GM12891 (cell line): ENCODE results near the gene ANK3.

Experiments used
- DNase-seq: peaks from one replicate; pipeline ENCODE4 v3.0.0; 2011; ENCODE audit warnings: low spot score; ENCODE audit not compliant: insufficient read length
- FAIRE-seq: peaks from 2 replicates; lab custom pipeline; 2011; peaks lifted over from hg19 to GRCh38; lab: Jason Lieb, UNC
- PAX5 ChIP-seq: IDR thresholded peaks from 2 replicates; pipeline ENCODE4 v1.6.1; 2011; ENCODE audit warnings: low read length, moderate library complexity, mild to moderate bottlenecking; ENCODE audit not compliant: insufficient read depth, severe bottlenecking
- POLR2A ChIP-seq: IDR thresholded peaks from 2 replicates; pipeline ENCODE4 v1.6.1; 2011; ENCODE audit warnings: low read depth, low read length, control low read depth
- POLR2AphosphoS5 ChIP-seq: IDR thresholded peaks from 2 replicates; pipeline ENCODE4 v1.6.1; 2011; ENCODE audit warnings: low read depth, low read length, control low read depth
- POU2F2 ChIP-seq: IDR thresholded peaks from 2 replicates; pipeline ENCODE4 v1.6.1; 2011; ENCODE audit warnings: low read depth, mild to moderate bottlenecking, control low read depth, low read length, moderate library complexity
- SPI1 ChIP-seq: IDR thresholded peaks from 2 replicates; pipeline ENCODE4 v1.6.1; 2011; ENCODE audit warnings: low read depth, low read length, control low read depth
- TAF1 ChIP-seq: IDR thresholded peaks from 2 replicates; pipeline ENCODE4 v1.6.1; 2011; ENCODE audit warnings: low read depth, low read length, control low read depth

ANK3 gene

GRCh38 chr10:60148266-60148840, 241.3 kb downstream of the ANK3 start:
- TF ChIP-seq PAX5, result no peak
- TF ChIP-seq SPI1, result no peak
- no peak for TF ChIP-seq TAF1
- TF ChIP-seq POU2F2, result no peak
- no peak for TF ChIP-seq POLR2A
- no peak for TF ChIP-seq POLR2AphosphoS5
- FAIRE-seq (no peak), DNase-seq (no peak)

GRCh38 chr10:60147576-60148265, 242.0 kb downstream of the ANK3 start:
- FAIRE-seq, result no peak
- no peak for DNase-seq
- no peak for TF ChIP-seq PAX5
- TF ChIP-seq POU2F2, result no peak
- TF ChIP-seq POLR2AphosphoS5, result no peak
- TF ChIP-seq POLR2A, result no peak
- TF ChIP-seq SPI1, result no peak
- no peak for TF ChIP-seq TAF1

DNA sequence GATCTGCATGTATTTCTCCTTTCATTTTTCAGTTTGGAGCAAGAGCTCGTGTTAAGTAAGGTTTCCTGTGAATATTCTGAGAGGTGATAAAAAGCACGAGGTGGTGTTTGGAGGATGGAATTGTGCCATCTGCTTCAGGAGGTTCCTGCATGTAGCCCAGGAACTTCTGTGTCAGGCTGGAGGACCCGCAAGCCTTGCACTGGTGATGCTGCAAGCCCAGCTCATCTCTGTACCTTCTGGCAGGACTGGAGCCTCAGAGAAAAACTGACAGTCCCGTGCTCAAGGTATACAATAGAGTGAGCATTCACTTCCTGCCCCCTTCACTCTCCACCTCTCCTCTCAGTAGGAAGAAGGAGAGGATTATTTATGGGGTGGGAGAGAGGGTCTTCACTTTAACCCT, 242.7 kb downstream of the ANK3 start:
- TF ChIP-seq POLR2AphosphoS5 (no peak), POLR2A (no peak), POU2F2 (no peak), TAF1 (no peak), PAX5 (no peak), SPI1 (no peak)
- no peak for DNase-seq
- no peak for FAIRE-seq

GRCh38 chr10:60144099-60144498, 245.6 kb downstream of the ANK3 start:
- DNase-seq (no peak), FAIRE-seq (no peak)
- TF ChIP-seq PAX5, result no peak
- no peak for TF ChIP-seq TAF1
- no peak for TF ChIP-seq SPI1
- TF ChIP-seq POLR2A, result no peak
- TF ChIP-seq POU2F2, result no peak
- TF ChIP-seq POLR2AphosphoS5, result no peak

- FAIRE-seq (no peak), DNase-seq (no peak)
- TF ChIP-seq PAX5, result no peak
- no peak for TF ChIP-seq SPI1
- no peak for TF ChIP-seq POU2F2
- no peak for TF ChIP-seq POLR2A
- no peak for TF ChIP-seq POLR2AphosphoS5
- TF ChIP-seq TAF1, result no peak
Measured at GRCh38 chr10:60142736-60143135, 246.9 kb downstream of the ANK3 start.

GRCh38 chr10:60141896-60142559, 247.6 kb downstream of the ANK3 start:
- no peak for DNase-seq
- no peak for FAIRE-seq
- TF ChIP-seq SPI1, result no peak
- no peak for TF ChIP-seq TAF1
- no peak for TF ChIP-seq POLR2A
- TF ChIP-seq PAX5, result no peak
- TF ChIP-seq POLR2AphosphoS5, result no peak
- TF ChIP-seq POU2F2, result no peak

DNA sequence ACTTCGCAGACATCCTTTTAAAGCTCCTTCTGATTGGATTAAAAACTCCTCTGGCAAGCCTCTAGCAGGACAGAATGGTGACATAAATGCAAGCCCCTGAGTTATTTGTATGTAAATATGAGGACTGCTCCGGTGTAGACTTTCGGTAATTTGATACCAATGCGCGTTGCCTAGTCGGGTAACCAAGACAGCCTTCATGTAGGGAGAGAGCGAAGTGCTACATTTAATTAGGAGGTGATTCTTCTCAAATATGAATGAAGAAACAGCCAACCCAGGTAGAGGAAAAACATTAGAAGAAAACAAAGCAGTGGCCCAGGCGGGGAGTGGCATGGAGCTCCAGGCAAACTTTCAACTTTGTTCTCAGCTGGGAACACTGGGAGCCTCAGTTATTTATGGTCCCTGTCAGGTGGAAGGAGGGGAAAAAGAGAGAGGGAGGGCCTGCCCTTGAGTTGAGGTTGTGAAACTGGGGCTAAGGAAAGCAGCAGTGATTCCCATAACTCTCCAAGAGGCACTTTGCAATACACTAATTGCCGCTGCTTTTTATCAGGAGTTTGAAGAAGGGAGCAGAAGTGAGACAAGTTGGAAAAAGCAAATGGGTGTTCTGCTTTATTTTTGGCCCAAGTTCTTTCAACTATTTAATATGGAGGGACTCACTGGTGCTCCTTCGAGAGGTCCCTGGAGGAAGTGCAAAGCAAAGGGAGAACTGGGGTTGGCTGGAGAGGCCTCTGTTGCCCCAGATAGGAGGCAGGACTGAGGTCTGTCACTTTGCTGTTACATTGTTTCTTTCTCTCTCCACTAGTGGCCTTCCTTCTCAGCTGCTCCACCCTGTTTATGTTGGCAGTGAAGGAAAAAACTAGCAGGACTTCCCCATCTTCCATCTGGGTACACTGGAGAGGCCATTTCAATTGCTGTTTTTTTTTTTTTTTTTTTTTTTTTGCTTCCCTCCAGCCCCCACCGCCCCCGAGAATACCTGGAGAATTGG, 248.7 kb downstream of the ANK3 start:
- DNase-seq (no peak), FAIRE-seq (no peak)
- TF ChIP-seq TAF1, result no peak
- TF ChIP-seq SPI1, result no peak
- no peak for TF ChIP-seq POLR2A
- TF ChIP-seq PAX5, result no peak
- no peak for TF ChIP-seq POU2F2
- TF ChIP-seq POLR2AphosphoS5, result no peak

- TF ChIP-seq PAX5 (no peak), TAF1 (no peak), POU2F2 (no peak), POLR2A (no peak), POLR2AphosphoS5 (no peak), SPI1 (no peak)
- FAIRE-seq (no peak), DNase-seq (no peak)
Measured at GRCh38 chr10:60139798-60140566, 249.7 kb downstream of the ANK3 start.
